DMS153 (cell line): Measurements from ENCODE around the gene SRSF5.

ENCODE experiments used
- DNase-seq: peaks from one replicate; lab custom pipeline; 2025; lab: John Stamatoyannopoulos, UW

SRSF5 gene

GRCh38 chr14:69770559-69770958, 3.6 kb downstream of the SRSF5 start:
- DNase-seq, result no peak

- DNase-seq, result no peak
Observed at GRCh38 chr14:69771136-69771535, 4.2 kb downstream of the SRSF5 start.

- no peak for DNase-seq
Observed at GRCh38 chr14:69772082-69773017, 5.4 kb downstream of the SRSF5 start.

GRCh38 chr14:69773571-69774276, 6.8 kb downstream of the SRSF5 start:
- no peak for DNase-seq

GRCh38 chr14:69775012-69775411, 8.1 kb downstream of the SRSF5 start:
- DNase-seq, result no peak

- no peak for DNase-seq
Observed at GRCh38 chr14:69776875-69777453, 10.0 kb downstream of the SRSF5 start.

GRCh38 chr14:69779088-69779487, 12.1 kb downstream of the SRSF5 start:
- no peak for DNase-seq

- no peak for DNase-seq
Observed at GRCh38 chr14:69780092-69780491, 13.2 kb downstream of the SRSF5 start.

- no peak for DNase-seq
Observed at GRCh38 chr14:69780952-69781351, 14.0 kb downstream of the SRSF5 start.

GRCh38 chr14:69784942-69785341, 18.0 kb downstream of the SRSF5 start:
- no peak for DNase-seq

- no peak for DNase-seq
Observed at GRCh38 chr14:69786603-69787002, 19.7 kb downstream of the SRSF5 start.

- DNase-seq, result no peak
Observed at GRCh38 chr14:69789118-69789640, 22.2 kb downstream of the SRSF5 start.

- DNase-seq, result no peak
Observed at GRCh38 chr14:69792887-69793421, 26.0 kb downstream of the SRSF5 start.

GRCh38 chr14:69794791-69795190, 27.8 kb downstream of the SRSF5 start:
- DNase-seq, result no peak

- DNase-seq, result no peak
Observed at GRCh38 chr14:69795691-69796090, 28.7 kb downstream of the SRSF5 start.

- no peak for DNase-seq
Observed at GRCh38 chr14:69796797-69797500, 30.0 kb downstream of the SRSF5 start, which contains the start of gene SLC10A1. SLC10A1 (minus strand) TSS chr14:69797241; CDS start chr14:69797155, 86 bp downstream.

GRCh38 chr14:69797573-69798338, 30.8 kb downstream of the SRSF5 start:
- no peak for DNase-seq

GRCh38 chr14:69798339-69798735, 31.4 kb downstream of the SRSF5 start:
- no peak for DNase-seq

- DNase-seq, result no peak
Observed at GRCh38 chr14:69803753-69804152, 36.8 kb downstream of the SRSF5 start.

- DNase-seq, result no peak
Observed at GRCh38 chr14:69804902-69805301, 38.0 kb downstream of the SRSF5 start.

GRCh38 chr14:69807192-69807591, 40.2 kb downstream of the SRSF5 start:
- DNase-seq, result no peak
